ENCODE results near the gene MTERF1.

GRCh38 chr7:91838439-91838838 is 42.1 kb downstream of the MTERF1 start:
- TF ChIP-seq POLR2A (IDR thresholded peaks at IDR 0.05) (no peak), CTCF (IDR thresholded peaks at IDR 0.05) (no peak)

Data from vagina (tissue), 2 donors.